LNCaP clone FGC (cell line): ENCODE measurements around the gene ZBTB16.

ENCODE experiments used
- DNase-seq: peaks from one replicate; pipeline ENCODE4 v3.0.0-alpha.2; 2011; ENCODE audit warnings: low read depth
- H3K4me3 ChIP-seq: 2 replicates; pipeline ENCODE4 v1.5.1; 2011; ENCODE audit warnings: mild to moderate bottlenecking, low read depth, low read length, control low read depth
- CTCF ChIP-seq: IDR thresholded peaks from 2 replicates; pipeline ENCODE4 v1.5.1; 2012; ENCODE audit warnings: mild to moderate bottlenecking; ENCODE audit not compliant: control insufficient read depth, insufficient read depth; ENCODE audit errors: extremely low read depth

ZBTB16 gene

GRCh38 chr11:114297806-114298709 lies 238.5 kb downstream of the ZBTB16 start:
- TF ChIP-seq CTCF, result no peak
- DNase-seq, result no peak
- no peak overlapping the region for H3K4me3 ChIP-seq

GRCh38 chr11:114298710-114299109 lies 239.2 kb downstream of the ZBTB16 start:
- TF ChIP-seq CTCF, result no peak
- DNase-seq, result no peak
- no peak overlapping the region for H3K4me3 ChIP-seq
